ENCODE measurements around the gene IL11. TPM values are rescaled to one million over a fixed set of nuclear protein-coding genes. Genes with fewer than 3 reads are reported as not detected.

The IL11 gene
- total and polyA plus RNA-seq, 4 donors = 0.26 to 0.74 (median 0.41) TPM; not detected in 1

GRCh38 chr19:55379174-55379573 is 8.9 kb upstream of the IL11 start:
- peaks cover 0 to 2% (median 0%) of the 10 kb centered on the region in 4 donors for H3K9me3 ChIP-seq (ENCODE audit: control insufficient read depth in 4 of 4, insufficient read depth in 3 of 4, low read length in 3 of 4)
- H3K4me3 ChIP-seq = no peak overlapping the region
- DNase-seq (no peak), ATAC-seq (ENCODE audit: insufficient read depth, low FRiP score) (no peak)
- H3K27ac ChIP-seq (ENCODE audit: low read depth in 1 of 2, low read length in 1 of 2) = no peak overlapping the region
- H3K36me3 ChIP-seq (ENCODE audit: control insufficient read depth in 4 of 4, insufficient read depth in 4 of 4, low read length in 4 of 4) = no peaks in the 10 kb centered on the region
- H3K9ac ChIP-seq (ENCODE audit: insufficient read depth in 1 of 2, low read length in 2 of 2) = no peak overlapping the region
- TF ChIP-seq CTCF (IDR thresholded peaks at IDR 0.05; ENCODE audit: control extremely low read depth, extremely low read depth) = no peak
- peaks cover 0 to 16% (median 9%) of the 10 kb centered on the region in 5 donors for H3K4me1 ChIP-seq (ENCODE audit: control insufficient read depth in 5 of 5, insufficient read depth in 5 of 5, low read length in 5 of 5)
- WGBS, 2 donors = 69 to 73% methylated on average over 11 of the region's 11 CpGs
- peaks cover 0 to 20% (median 2%) of the 10 kb centered on the region in 3 donors for H3K27me3 ChIP-seq (ENCODE audit: control insufficient read depth in 3 of 3, insufficient read depth in 3 of 3, low read length in 2 of 3)

- peak in 1 of 3 donors; percentile 38 for DNase-seq
- Histone ChIP-seq H3K9me3 (ENCODE audit: control insufficient read depth in 4 of 4, insufficient read depth in 3 of 4, low read length in 3 of 4) (peaks cover 0 to 2% (median 0%) of the 10 kb centered on the region in 4 donors), H3K9ac (ENCODE audit: insufficient read depth in 1 of 2, low read length in 2 of 2) (no peak overlapping the region), H3K4me3 (no peak overlapping the region), H3K36me3 (ENCODE audit: control insufficient read depth in 4 of 4, insufficient read depth in 4 of 4, low read length in 4 of 4) (no peaks in the 10 kb centered on the region), H3K27ac (ENCODE audit: low read depth in 1 of 2, low read length in 1 of 2) (no peak overlapping the region), H3K4me1 (ENCODE audit: control insufficient read depth in 5 of 5, insufficient read depth in 5 of 5, low read length in 5 of 5) (peaks cover 0 to 21% (median 2%) of the 10 kb centered on the region in 5 donors), H3K27me3 (ENCODE audit: control insufficient read depth in 3 of 3, insufficient read depth in 3 of 3, low read length in 2 of 3) (peaks cover 2 to 20% (median 3%) of the 10 kb centered on the region in 3 donors)
- no peak for TF ChIP-seq CTCF (IDR thresholded peaks at IDR 0.05; ENCODE audit: control extremely low read depth, extremely low read depth)
- 29 to 40% methylated on average over 41 to 43 of the region's 43 CpGs for WGBS, 2 donors
- no peak for ATAC-seq (ENCODE audit: insufficient read depth, low FRiP score)
Observed at GRCh38 chr19:55377356-55378131, 7.3 kb upstream of the IL11 start.

GRCh38 chr19:55376241-55376933 is 6.1 kb upstream of the IL11 start, which contains the start of gene TMEM190:
TMEM190 (plus strand) TSS chr19:55376826; CDS start chr19:55376854, 28 bp downstream.
- H3K9me3 ChIP-seq (ENCODE audit: control insufficient read depth in 4 of 4, insufficient read depth in 3 of 4, low read length in 3 of 4) = no peaks in the 10 kb centered on the region
- WGBS, 2 donors = 44 to 46% methylated on average over 21 of the region's 21 CpGs
- H3K4me3 ChIP-seq = no peak within 1 kb of the TSS
- ATAC-seq (ENCODE audit: insufficient read depth, low FRiP score) (no peak), DNase-seq (no peak)
- H3K9ac ChIP-seq (ENCODE audit: insufficient read depth in 1 of 2, low read length in 2 of 2) = no peak within 1 kb of the TSS
- H3K27me3 ChIP-seq (ENCODE audit: control insufficient read depth in 3 of 3, insufficient read depth in 3 of 3, low read length in 2 of 3) = peaks cover 2 to 27% (median 4%) of the 10 kb centered on the region in 3 donors
- no peaks in the 10 kb centered on the region for H3K36me3 ChIP-seq (ENCODE audit: control insufficient read depth in 4 of 4, insufficient read depth in 4 of 4, low read length in 4 of 4)
- no peak for TF ChIP-seq CTCF (IDR thresholded peaks at IDR 0.05; ENCODE audit: control extremely low read depth, extremely low read depth)
- no peak within 1 kb of the TSS for H3K27ac ChIP-seq (ENCODE audit: low read depth in 1 of 2, low read length in 1 of 2)
- peaks cover 0 to 24% (median 2%) of the 10 kb centered on the region in 5 donors for H3K4me1 ChIP-seq (ENCODE audit: control insufficient read depth in 5 of 5, insufficient read depth in 5 of 5, low read length in 5 of 5)
